Astrocyte (in vitro differentiated cells and primary cell): ENCODE measurements around the gene PKNOX1.

Source experiments
- EZH2 ChIP-seq: IDR thresholded peaks from 2 replicates; pipeline ENCODE4 v1.6.1; 2012; ENCODE audit warnings: mild to moderate bottlenecking, low read length, inconsistent platforms; ENCODE audit not compliant: insufficient read depth
- TF ChIP-seq, protein P1 (sequence below): IDR thresholded peaks from 2 replicates; pipeline ENCODE4 v1.5.1; 2011; ENCODE audit warnings: low read depth, mild to moderate bottlenecking, inconsistent platforms, low read length, moderate library complexity; ENCODE audit not compliant: insufficient read depth

DNA sequence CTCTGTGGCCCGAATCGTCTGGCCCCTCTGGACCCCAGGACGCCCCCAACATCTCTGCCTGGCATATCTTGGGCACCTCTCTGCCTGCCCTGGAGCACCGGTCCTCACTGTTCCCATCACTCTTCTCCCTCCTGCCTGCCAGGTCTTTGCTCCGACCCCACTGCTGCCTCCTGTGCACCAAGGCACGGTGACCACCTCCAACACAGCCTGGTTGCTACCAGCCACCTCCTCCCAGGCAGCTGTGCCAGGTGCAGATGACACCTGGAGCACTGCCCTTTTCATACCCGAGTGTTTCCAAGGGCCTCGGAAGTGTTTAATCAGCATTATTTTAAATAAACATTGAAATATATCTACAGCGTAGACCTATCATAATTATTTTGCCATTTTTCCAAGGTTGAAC, 31.3 kb downstream of the PKNOX1 start:
- no peak for TF ChIP-seq EZH2
- TF ChIP-seq, protein P1, sequence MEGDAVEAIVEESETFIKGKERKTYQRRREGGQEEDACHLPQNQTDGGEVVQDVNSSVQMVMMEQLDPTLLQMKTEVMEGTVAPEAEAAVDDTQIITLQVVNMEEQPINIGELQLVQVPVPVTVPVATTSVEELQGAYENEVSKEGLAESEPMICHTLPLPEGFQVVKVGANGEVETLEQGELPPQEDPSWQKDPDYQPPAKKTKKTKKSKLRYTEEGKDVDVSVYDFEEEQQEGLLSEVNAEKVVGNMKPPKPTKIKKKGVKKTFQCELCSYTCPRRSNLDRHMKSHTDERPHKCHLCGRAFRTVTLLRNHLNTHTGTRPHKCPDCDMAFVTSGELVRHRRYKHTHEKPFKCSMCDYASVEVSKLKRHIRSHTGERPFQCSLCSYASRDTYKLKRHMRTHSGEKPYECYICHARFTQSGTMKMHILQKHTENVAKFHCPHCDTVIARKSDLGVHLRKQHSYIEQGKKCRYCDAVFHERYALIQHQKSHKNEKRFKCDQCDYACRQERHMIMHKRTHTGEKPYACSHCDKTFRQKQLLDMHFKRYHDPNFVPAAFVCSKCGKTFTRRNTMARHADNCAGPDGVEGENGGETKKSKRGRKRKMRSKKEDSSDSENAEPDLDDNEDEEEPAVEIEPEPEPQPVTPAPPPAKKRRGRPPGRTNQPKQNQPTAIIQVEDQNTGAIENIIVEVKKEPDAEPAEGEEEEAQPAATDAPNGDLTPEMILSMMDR = no peak
